HG02938 (cell line): Measurements from ENCODE around the gene ASB1.

Source experiments
- ATAC-seq: cut with Tn5 transposase; IDR thresholded peaks from one replicate; pipeline ENCODE4 v1.9.1; 2021; ENCODE audit warnings: mild to moderate bottlenecking, moderate library complexity; ENCODE audit not compliant: unreplicated experiment

The ASB1 gene

DNA sequence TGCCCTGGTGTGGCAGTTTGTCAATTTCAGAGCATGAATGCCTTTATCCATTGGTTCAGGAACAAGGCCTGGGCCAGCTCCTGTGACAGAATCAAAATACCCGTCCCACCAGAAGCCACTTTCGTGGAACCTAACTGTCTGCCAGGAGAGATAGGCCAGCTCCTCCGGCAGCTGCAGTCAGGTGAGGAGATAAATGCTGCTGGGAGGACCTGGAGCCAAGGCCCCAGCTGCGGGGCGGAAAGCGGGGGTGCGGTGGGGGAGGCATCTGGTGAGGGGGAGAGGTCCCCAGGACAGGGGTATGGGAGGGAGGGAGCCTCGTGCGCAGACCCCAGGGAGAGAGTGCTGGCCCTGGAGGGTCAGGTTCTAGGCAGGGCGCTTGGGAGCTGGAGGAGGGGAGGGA is 4.4 kb upstream of the ASB1 start:
- ATAC-seq, result no peak

DNA sequence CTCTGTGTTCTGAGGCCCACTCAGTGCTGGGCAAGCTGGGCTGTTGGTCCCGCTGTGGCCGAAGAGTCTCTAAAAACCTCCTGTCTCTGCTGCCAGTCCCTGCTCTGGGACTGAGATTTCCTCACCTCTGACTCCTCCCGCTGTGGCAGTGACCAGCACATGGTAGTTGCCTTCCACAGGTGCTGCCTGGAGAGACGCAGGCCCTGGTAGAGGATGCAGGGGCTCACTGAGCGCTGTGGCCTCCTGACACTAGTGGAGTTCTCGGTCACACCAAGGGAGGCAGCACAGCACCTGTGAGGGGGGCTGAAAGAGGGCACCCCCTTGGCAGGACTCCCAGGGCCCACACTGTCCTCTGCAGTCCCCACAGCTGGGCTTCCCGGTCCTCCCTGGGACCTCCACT is 3.8 kb upstream of the ASB1 start:
- ATAC-seq, result no peak

DNA sequence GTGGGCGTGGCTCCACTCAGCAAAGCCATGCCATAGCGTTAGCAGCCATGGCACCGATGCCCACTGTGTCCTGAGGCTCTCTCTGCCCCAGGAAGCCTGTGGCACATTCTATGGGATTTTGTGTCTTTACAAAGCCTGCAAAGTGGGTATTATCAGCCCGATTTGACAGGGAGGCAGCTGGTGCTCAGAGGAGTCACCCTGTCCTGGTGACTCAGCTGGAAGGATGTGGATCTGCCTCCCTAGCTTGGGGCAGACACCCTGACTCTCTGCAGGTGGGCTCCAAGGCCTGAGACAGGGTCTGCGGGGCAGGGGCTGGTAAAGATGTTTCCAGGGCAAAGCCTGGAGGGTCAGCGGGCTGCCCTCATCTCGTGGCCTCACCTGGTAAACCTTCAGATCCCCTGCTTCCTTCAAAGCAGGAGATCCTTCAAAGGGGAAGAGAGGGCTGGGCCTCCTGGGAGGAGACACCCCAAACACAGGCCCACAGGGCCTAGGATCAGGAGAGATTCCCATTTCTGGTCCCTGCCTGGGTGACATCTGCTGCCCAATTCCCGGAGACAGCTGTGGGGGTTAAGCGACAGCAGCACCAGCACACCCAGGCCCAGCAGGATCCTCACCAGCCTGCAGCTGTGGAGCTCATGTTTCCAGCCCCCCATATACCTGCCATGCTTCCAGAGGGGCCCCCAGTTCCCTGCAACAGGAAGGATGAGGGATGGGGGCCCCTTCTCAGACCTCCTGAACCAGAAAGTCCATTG is 3.0 kb upstream of the ASB1 start:
- ATAC-seq, result no peak

DNA sequence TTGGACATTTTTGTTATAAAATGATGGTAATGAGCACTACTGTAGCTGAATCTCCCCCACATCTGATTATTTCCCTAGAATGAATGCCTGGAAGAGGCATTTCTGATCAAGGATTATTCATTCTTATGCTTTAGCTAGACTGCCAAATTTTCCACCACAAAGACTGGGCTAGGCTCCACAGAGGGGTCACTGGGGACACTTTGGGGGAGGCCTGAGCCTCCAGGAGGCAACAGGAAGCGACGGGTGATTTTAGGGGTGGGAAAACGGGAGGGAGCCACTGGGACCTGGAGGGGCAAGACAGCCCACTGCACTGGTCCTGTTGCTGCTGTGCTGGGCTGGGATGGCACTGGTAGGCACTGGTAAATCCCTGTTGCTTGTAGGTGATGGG is 2.4 kb upstream of the ASB1 start:
- ATAC-seq, result no peak

DNA sequence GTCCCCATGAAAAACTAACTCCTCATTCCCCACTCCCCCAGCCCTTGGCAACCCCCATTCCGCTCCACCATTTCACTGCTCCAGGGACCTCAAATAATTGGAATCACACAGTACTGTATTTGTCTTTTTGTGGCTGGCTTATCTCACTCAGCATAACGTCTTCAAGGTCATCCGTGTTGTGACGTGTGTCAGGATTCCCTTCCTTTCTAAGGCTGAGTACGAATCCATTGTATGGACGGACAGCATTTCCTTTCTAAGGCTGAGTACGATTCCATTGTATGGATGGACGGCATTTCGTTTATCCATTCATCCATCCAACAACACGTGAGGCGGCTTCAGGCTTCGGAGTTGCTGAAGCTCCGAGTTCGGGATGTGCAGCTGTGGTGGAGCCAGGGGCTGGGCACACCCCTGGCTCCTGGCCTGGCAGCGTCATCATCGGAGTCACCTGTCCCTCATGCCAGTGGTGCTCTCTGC is 1.2 kb upstream of the ASB1 start:
- ATAC-seq, result no peak

DNA sequence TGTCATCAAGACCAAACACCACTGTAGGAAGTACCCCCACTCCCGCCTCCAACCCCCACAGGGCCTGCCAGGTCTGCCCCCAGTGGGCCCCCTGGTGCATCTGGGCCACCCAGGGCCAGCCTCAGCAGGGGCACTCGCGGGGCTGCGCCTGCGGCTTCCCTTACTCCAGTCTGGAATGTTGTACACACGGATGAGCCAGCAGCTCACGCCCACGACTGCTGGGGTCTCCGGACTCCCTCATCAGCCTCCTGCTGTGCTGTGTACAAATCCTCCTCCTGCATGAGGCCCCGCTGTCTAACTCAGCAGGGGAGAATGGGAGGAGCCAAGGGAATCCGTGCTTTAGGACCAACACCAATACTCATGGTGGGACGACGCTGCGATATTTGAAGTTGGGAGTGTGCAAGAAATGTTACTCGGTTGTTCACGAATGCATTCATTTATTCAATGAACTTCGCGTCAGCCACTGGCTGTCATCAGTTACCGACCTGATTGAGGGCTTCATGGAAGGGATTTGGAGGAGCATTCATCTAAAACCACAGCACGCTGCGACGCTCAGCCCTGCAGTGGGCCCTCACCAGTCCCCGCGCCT is 654 bp upstream of the ASB1 start:
- ATAC-seq, result peak; percentile 28

DNA sequence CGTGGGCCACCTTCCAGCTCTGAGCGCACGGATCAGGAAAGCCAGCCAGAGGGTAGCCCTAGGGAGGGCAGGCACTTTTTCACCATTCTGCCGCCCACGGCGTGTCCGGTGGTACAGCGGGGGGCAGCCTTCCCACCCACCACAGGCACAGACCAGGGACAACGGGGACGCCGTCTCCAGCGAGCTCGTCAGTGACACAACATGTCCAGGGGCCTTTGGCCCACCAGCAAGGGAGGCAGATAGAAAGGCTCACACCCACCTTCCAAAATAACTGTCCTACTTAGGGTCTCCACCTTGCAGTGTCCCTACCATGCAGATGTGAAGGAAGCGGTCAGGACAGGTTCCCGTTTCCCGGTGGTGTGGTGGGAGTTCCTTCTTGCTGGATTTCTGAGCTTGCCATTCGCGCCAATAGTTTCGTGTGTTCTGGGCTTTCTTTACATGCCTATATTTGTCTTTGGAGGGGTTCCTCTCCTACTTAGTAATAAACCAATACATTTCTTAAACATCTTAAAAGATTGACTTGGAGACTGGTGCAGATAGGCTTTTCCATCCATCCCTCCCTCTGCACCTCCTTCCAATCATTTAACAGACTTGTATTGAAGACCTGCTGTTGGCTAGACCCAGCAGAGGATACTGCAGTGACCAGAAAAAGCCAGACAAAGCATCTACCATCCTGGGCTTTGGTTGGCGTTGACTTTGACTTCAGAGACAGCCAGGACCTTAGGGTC is 872 bp downstream of the ASB1 start:
- ATAC-seq, result peak; percentile 23

DNA sequence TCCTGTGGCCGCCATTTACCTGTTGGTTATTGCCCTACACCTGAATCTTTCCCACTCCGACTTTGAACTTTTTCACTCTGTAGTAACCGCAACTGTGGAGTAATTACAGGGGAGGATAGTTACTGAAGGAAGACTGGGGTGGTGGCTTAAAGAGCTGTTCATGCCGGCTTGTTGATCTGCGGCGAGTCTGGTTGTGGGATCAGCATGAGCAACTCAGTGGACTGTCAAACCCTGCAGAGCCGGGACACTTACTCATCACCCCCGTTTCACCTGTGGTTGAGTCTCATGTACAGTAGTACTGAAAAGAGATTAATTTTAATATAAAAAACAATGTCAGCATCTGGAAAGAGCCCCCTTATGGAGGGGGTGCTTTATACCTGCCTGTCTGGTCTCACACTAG is 2.1 kb downstream of the ASB1 start:
- no peak for ATAC-seq

DNA sequence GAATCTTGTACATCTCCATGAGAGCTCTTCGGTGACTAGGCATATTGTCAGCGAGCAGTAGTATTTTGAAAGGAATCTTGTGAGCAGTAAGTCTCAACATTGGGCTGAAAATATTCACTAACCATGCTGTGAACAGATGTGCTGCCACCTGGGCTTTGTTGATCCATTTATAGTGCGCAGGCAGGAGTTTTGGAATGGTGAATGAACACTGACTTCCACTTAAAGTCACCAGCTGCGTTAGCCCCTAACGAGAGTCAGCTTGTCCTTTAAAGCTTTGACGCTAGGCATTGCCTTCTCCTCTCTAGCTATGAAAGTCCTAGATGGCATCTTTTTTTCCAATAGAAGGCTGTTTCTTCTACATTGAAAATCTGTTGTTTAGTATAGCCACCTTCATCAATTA is 4.1 kb downstream of the ASB1 start:
- no peak for ATAC-seq

DNA sequence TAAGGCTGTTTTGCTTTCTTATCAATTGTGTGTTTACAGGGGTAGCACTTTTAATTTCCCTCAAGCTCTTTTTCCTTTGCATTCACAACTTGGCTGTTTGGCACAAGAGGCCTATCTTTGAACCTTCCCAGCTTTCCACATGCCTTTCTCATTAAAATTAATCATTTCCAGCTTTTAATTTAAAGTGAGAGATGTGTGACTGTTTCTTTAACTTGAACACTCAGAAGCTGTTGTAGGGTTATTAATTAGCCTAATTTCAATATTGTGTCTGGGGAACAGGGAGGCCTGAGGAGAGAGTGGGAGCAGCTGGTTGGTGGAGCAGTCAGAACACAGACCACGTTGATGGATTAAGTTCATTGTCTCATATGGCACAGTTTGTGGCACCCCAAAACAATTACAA is 4.7 kb downstream of the ASB1 start:
- ATAC-seq, result no peak

DNA sequence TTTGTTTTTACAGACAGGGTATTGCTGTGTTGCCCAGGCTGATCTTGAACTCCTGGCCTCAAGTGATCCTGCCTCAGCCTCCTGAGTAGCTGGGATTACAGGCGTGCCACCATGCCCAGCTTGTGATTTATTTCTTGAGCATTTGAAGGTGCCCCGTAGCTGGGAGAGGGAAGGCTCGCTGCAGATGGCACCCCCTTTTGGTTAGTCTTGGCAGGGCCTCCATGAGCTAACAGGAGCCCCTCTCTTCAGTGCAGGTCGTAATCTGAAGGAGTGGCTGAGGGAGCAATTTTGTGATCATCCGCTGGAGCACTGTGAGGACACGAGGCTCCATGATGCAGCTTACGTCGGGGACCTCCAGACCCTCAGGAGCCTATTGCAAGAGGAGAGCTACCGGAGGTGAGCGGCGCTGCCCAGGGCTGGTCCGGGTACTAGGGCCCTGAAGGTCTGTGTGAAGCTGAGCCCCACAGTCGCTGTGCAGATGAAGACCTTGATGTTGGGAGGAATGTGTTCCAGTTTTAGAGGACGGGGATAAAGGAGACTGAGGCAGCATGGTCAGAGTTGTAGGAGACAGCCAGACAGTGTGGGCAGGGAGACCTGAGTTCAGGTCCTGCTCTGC is 6.7 kb downstream of the ASB1 start:
- ATAC-seq, result no peak

DNA sequence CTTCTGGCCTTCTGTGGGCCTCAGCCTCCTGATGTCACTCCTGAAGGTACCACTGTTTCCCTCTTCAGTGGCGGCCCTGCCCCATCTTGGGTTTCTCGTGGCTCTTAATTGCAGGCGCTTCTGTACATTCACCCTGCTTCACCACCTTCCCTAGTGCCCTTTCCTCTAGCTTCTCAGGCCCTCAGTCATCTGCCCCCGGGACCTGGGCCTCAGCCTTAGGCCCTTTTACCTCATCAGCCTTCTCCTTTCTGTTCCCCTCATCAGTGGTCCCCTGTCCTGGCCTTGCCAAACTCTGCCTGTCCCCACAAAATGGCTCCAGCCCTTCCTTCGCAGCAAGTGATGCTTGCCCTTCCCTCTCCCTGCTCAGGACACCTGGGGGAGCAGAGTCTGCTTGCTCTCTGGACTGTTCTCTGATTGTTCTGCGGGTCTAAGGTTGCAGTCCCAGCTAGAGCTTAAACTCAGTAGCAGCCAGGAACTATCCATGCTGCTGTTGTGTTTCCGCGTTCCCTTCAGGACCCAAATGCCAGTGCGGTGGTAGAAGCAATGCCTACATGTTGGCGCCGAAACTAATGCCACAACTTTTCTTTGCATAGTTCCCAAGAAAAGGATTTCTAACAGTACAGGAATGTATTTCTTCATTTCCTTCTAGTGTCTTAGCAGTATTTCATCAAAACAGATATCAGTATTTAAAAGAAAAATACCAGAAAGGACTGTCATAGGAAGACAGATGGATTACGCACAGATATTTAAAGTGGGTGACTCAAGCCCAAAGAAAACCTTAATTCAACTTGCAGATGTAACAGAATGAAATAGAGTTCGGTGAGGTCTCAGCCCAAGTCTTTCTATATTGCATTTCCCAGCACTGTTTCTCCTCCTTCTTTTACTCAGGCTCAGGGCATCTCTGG is 7.5 kb downstream of the ASB1 start:
- no peak for ATAC-seq

DNA sequence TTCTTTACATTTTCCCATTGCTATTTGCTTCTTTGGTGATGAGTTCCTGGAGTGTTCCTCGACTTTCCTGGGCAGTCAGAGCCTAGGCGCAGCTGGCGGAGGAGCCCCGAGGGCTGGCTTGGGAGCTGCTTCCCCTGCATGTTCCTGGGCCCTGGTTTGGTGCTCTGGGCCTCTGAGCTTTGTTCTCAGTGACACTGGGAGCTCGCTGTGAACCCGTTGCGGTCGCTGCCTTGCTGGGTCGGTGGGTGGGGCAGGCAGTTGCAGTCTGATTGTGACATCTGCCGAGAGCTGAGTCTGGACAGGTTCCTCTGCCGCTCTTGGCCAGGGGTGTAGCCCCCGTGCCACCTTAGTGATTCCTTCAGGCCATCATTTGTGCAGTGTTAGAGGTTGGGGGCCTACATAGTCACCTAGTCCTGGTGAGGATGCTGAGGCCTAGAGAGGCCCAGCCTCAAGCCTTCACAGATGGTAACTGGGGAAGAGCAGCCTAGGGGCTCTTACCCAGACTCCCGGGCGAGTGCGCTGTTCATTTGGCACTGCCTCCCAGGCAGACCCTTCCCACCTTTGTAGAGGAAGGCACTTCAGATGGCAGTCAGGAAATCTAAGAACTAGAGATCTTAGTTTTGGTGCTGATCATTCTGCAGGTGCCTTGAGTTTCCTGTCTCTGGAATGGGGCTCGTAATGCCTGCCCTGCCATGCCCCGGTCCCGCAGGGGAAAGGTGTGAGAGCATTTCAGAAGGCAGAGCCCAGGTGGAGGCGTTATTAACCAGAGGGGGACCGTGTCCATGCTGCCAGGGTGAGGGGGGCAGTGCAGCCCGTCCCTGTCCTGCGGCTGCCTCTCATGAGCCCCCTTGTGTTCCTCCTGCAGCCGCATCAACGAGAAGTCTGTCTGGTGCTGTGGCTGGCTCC is 8.4 kb downstream of the ASB1 start:
- no peak for ATAC-seq

DNA sequence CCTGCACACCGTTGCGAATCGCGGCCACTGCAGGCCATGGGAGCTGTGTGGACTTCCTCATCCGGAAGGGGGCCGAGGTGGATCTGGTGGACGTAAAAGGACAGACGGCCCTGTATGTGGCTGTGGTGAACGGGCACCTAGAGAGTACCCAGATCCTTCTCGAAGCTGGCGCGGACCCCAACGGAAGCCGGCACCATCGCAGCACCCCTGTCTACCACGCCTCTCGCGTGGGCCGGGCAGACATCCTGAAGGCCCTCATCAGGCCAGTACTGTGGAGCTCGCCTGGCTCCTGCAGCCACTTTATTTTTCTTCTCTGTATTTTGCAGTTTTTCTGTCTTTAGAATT is 9.0 kb downstream of the ASB1 start:
- no peak for ATAC-seq

DNA sequence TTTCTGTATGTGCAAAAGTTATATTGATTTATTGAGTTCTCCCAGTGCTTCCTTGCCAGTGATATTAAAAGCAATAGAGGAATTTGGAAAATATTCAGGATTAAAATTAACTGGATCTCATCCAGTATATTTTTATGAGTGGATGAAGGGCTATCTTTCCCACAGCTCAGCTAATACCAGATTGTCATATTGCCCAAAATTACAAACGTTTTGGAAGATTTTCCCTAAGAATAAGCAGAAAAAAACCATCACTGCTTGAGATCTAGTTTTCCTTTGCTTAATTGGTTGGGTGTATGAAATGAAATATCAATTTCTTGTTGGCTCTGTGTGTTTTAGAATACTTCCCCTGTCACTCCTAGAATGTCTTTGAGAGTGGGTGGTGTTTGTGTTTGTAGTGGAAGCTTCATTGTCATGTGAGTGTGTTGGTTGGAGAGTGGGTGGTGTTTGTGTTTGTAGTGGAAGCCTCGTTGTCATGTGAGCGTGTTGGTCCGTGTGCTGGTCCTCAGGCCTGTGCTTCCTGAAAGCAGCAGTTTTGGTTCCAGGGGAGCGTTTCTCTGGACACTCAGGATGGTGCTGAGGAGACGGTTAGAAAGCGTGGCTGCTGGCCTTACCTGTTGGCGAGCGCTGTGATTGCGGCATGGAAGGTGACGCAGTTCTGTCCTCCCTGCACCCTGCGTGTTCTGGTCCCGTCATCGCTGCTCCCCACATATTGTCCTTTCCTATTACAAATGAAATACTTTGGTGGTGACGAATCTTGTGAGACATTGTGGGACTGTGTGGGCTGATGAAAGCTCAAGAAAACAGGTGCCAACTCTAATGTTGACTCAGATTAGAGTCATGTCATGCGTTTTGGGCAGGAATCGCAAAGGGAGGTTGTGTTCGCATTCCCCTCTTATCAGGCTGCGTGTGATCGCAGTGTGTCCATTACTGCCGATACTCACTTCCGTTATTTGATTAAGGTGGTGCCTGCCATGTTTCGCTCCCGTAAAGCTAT is 12.4 kb downstream of the ASB1 start:
- ATAC-seq, result no peak

DNA sequence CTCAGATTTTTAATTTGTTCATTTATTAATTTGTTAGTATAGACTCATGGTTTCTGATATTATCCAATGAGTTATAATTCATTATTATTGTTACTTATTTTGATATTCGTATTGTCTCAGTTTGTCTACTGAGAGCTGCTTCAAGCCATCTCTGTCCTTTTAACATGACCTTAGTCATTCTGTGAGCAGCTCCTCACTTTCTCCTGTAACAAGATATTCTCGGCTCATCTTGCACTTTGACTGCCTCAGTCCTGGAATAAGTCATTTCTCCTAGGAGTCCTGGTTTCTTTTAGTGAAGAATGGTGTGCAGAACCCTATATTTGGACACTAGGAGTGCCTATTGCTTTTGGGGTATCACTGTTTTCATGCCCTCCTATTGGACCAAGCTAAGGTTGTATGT is 13.2 kb downstream of the ASB1 start:
- ATAC-seq, result no peak

DNA sequence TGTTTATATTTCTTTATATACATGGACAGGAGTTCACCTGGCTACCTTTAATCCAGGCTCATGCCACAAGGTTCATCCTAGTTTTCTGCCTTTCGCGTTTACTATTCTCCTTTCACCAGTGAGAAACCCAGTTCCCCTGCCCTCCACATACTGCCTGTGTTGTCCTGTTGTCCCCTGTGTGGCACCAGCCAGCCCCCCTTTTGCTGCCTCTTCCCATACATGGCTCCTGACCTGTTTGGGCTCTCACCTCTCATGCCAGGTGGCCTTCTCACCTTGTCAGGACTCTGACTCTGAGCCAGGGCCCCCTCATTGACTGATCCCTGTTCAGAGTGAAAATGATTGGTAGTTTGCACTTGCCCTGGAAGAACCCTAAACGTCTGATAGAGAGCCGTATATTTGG is 13.6 kb downstream of the ASB1 start:
- ATAC-seq, result no peak

DNA sequence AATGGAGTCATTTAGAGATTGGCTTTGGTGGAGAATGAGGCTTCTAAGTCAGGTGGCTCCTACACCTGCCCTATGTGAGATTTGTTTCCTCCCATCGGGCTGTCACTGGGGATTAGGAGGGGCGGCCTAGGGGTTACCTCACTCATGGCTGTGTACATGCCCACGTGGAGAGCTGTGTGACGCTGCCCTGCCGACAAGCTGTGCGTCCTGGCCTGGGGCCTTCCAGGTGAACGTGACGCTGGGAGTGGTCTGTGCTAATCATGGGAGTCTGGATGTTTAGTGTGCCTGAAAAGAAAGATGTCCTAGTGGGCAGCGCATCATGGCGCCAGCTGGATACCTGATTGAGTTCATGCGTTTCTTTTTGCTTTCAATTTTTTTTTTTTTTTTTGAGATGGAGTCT is 14.0 kb downstream of the ASB1 start:
- no peak for ATAC-seq
